Liver (tissue), 9 donors: Measurements from ENCODE around the gene KNOP1. TPM values are rescaled to one million over a fixed set of nuclear protein-coding genes. Genes with fewer than 3 reads are reported as not detected.
A peak's percentile ranks its signal among the peaks of the same experiment; 100 is the strongest.

Source experiments
- DNase-seq: peaks from one replicate; pipeline ENCODE4 v3.0.0-alpha.2; 2017; ENCODE audit warnings: low spot score
- H3K27ac ChIP-seq, 2 donors: one replicate each; pipeline ENCODE4 v1.7.0; 2013; ENCODE audit warnings: inconsistent platforms in 2 of 2, low read length in 2 of 2, control low read depth in 1 of 2, low read depth in 1 of 2, mild to moderate bottlenecking in 1 of 2
- H3K27me3 ChIP-seq, 4 donors: one replicate each; pipeline versions ENCODE4 v1.6.1 to v1.7.0; 2013; ENCODE audit warnings: low read length in 3 of 4, inconsistent platforms in 1 of 4, mild to moderate bottlenecking in 1 of 4, moderate library complexity in 1 of 4; ENCODE audit not compliant: control insufficient read depth in 4 of 4, insufficient read depth in 4 of 4
- H3K36me3 ChIP-seq, 4 donors: one replicate each; pipeline versions ENCODE4 v1.6.1 to v1.7.0; 2013; ENCODE audit warnings: low read length in 3 of 4, mild to moderate bottlenecking in 3 of 4, low read depth in 1 of 4, moderate library complexity in 1 of 4; ENCODE audit not compliant: control insufficient read depth in 4 of 4, insufficient read depth in 3 of 4
- H3K4me1 ChIP-seq, 4 donors: one replicate each; pipeline versions ENCODE4 v1.6.1 to v1.7.0; 2013; ENCODE audit warnings: low read length in 3 of 4, mild to moderate bottlenecking in 3 of 4, moderate library complexity in 1 of 4; ENCODE audit not compliant: control insufficient read depth in 4 of 4, insufficient read depth in 4 of 4
- H3K4me3 ChIP-seq, 3 donors: one replicate each; pipeline versions ENCODE4 v1.6.1 to v1.7.0; 2013; ENCODE audit warnings: low read length in 3 of 3, control low read depth in 1 of 3, low read depth in 1 of 3, mild to moderate bottlenecking in 1 of 3
- H3K9ac ChIP-seq, 2 donors: one replicate each; pipeline ENCODE4 v1.7.0; 2013; ENCODE audit warnings: low read length in 2 of 2, mild to moderate bottlenecking in 2 of 2, moderate library complexity in 2 of 2, control low read depth in 1 of 2, low read depth in 1 of 2
- H3K9me3 ChIP-seq, 4 donors: one replicate each; pipeline versions ENCODE4 v1.6.1 to v1.7.0; 2013; ENCODE audit warnings: low read length in 3 of 4; ENCODE audit not compliant: control insufficient read depth in 4 of 4
- EGR1 ChIP-seq, 2 donors: IDR thresholded peaks; 2 replicates each; pipeline ENCODE4 v1.6.1; 2016 to 2018; ENCODE audit warnings: antibody characterized with exemption in 2 of 2, low read depth in 2 of 2
- FOXA1 ChIP-seq: IDR thresholded peaks from 2 replicates; pipeline ENCODE4 v1.6.1; 2016; ENCODE audit warnings: antibody characterized with exemption
- FOXA2 ChIP-seq: IDR thresholded peaks from 2 replicates; pipeline ENCODE4 v1.6.1; 2016; ENCODE audit warnings: antibody characterized with exemption
- GABPA ChIP-seq, 2 donors: IDR thresholded peaks in 1 of 2; conservative IDR thresholded peaks in 1 of 2; 2 replicates each; pipeline ENCODE4 v1.6.1; 2016; ENCODE audit warnings: antibody characterized with exemption in 2 of 2, mild to moderate bottlenecking in 1 of 2, moderate library complexity in 1 of 2
- HNF4A ChIP-seq, 2 donors: conservative IDR thresholded peaks; 2 replicates each; pipeline ENCODE4 v1.6.1; 2016; ENCODE audit warnings: antibody characterized with exemption in 2 of 2, mild to moderate bottlenecking in 2 of 2
- HNF4G ChIP-seq: IDR thresholded peaks from 2 replicates; pipeline ENCODE4 v1.6.1; 2016; ENCODE audit warnings: antibody characterized with exemption
- JUND ChIP-seq, 2 donors: IDR thresholded peaks; 2 replicates each; pipeline ENCODE4 v1.6.1; 2016; ENCODE audit warnings: antibody characterized with exemption in 2 of 2
- NR2F2 ChIP-seq: IDR thresholded peaks from 2 replicates; pipeline ENCODE4 v1.6.1; 2016; ENCODE audit warnings: antibody characterized with exemption
- RAD21 ChIP-seq, 2 donors: IDR thresholded peaks; 2 replicates each; pipeline ENCODE4 v1.6.1; 2016; ENCODE audit warnings: antibody characterized with exemption in 2 of 2, mild to moderate bottlenecking in 2 of 2
- RXRA ChIP-seq, 2 donors: IDR thresholded peaks; 2 replicates each; pipeline ENCODE4 v1.6.1; 2017 to 2018; ENCODE audit warnings: antibody characterized with exemption in 2 of 2, mild to moderate bottlenecking in 1 of 2
- SP1 ChIP-seq: IDR thresholded peaks from 2 replicates; pipeline ENCODE4 v1.6.1; 2018; ENCODE audit warnings: antibody characterized with exemption, mild to moderate bottlenecking
- TAF1 ChIP-seq: conservative IDR thresholded peaks from 2 replicates; pipeline ENCODE4 v1.6.1; 2016; ENCODE audit warnings: antibody characterized with exemption, mild to moderate bottlenecking
- YY1 ChIP-seq: IDR thresholded peaks from 2 replicates; pipeline ENCODE4 v1.6.1; 2016; ENCODE audit warnings: antibody characterized with exemption, mild to moderate bottlenecking
- WGBS: extraction: QIAGEN DNeasy Blood & Tissue Kit; methylation state at CpG from one replicate; pipeline ENCODE4 v1.1.7; 2013; 5-methylcytosine and 5-hydroxymethylcytosine counted together
- polyA plus RNA-seq, 2 donors: library from polyadenylated mRNA; stranded (reverse) in 1 of 2; unstranded in 1 of 2; fragments of 200-250 nt in 1 of 2; fragments of >200 nt in 1 of 2; fragmentation: Nextera tagmentation in 1 of 2; extraction: Ambion mirVana in 1 of 2; gene quantifications; one replicate each; pipeline versions ENCODE4 v1.2.1 to v1.2.3, GENCODE V29; 2013 to 2015
- total RNA-seq, 2 donors: library from RNA; depleted of rRNA; stranded (reverse); fragments of >200 nt; gene quantifications; one replicate each; pipeline ENCODE4 v1.2.3, GENCODE V29; 2014
- TF ChIP-seq, protein P1 (sequence below): IDR thresholded peaks from 2 replicates; pipeline ENCODE4 v1.6.1; 2016; ENCODE audit warnings: antibody characterized with exemption, mild to moderate bottlenecking
- TF ChIP-seq, protein P2 (sequence below): IDR thresholded peaks from 2 replicates; pipeline ENCODE4 v1.6.1; 2016; ENCODE audit warnings: antibody characterized with exemption
- TF ChIP-seq, protein P3 (sequence below): fragments of 150-350 bp; IDR thresholded peaks from 2 replicates; pipeline ENCODE4 v1.5.1; 2017; ENCODE audit warnings: improper control_type of control experiment, low read depth, low read length; ENCODE audit not compliant: missing input control
- TF ChIP-seq, protein P4 (sequence below): IDR thresholded peaks from 2 replicates; pipeline ENCODE4 v1.6.1; 2016; ENCODE audit warnings: antibody characterized with exemption
- TF ChIP-seq, protein P5 (sequence below): IDR thresholded peaks from 2 replicates; pipeline ENCODE4 v1.6.1; 2016; ENCODE audit warnings: antibody characterized with exemption
- donor health status: healthy.
- donor health status: healthy.
- donor health status: healthy.
- donor health status: healthy.
- donor health status: healthy.

KNOP1 gene
- total and polyA plus RNA-seq, 4 donors: 4.1 to 6.7 (median 5.7) TPM

DNA sequence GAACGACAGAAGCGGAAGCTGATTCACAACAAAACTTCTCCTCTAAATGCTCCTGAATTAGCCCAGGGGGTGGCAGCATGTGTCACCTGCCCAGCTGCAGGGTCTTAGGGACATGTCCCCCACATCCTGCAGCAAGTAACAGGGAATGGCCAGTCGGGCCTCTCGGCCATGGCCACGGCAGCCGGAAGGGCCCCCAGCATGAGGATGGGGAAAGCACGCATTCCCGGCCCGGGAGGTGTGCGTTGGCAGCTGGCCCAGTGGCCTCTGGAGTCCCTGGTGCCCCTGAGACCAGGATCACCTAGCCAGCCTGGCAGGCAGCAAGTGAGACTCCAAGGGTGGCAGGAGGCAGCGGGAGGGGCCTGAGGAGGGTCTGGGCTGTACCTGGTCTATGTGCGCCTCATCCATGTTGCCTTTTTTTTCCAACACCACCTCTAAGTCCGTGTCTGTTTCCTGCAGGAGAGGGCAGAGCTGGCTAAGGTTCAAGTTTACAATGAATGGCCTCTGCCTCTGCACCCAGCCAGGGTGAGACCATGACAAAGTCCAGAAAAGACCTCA is 7.0 kb downstream of the KNOP1 start:
- Histone ChIP-seq H3K4me1 (peaks cover 0 to under 1% (median 0%) of the 10 kb centered on the region in 4 donors), H3K9me3 (no peaks in the 10 kb centered on the region), H3K27ac (no peak overlapping the region), H3K27me3 (no peaks in the 10 kb centered on the region), H3K4me3 (no peak overlapping the region), H3K9ac (no peak overlapping the region), H3K36me3 (peaks cover 4 to 21% (median 8%) of the 10 kb centered on the region in 4 donors)
- TF ChIP-seq TAF1 (no peak), FOXA2 (no peak), RXRA (IDR thresholded peaks at IDR 0.05) (no peak)
- TF ChIP-seq, protein P1, sequence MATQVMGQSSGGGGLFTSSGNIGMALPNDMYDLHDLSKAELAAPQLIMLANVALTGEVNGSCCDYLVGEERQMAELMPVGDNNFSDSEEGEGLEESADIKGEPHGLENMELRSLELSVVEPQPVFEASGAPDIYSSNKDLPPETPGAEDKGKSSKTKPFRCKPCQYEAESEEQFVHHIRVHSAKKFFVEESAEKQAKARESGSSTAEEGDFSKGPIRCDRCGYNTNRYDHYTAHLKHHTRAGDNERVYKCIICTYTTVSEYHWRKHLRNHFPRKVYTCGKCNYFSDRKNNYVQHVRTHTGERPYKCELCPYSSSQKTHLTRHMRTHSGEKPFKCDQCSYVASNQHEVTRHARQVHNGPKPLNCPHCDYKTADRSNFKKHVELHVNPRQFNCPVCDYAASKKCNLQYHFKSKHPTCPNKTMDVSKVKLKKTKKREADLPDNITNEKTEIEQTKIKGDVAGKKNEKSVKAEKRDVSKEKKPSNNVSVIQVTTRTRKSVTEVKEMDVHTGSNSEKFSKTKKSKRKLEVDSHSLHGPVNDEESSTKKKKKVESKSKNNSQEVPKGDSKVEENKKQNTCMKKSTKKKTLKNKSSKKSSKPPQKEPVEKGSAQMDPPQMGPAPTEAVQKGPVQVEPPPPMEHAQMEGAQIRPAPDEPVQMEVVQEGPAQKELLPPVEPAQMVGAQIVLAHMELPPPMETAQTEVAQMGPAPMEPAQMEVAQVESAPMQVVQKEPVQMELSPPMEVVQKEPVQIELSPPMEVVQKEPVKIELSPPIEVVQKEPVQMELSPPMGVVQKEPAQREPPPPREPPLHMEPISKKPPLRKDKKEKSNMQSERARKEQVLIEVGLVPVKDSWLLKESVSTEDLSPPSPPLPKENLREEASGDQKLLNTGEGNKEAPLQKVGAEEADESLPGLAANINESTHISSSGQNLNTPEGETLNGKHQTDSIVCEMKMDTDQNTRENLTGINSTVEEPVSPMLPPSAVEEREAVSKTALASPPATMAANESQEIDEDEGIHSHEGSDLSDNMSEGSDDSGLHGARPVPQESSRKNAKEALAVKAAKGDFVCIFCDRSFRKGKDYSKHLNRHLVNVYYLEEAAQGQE: no peak
- peak; percentile 47 for DNase-seq
- 75% methylated on average over 13 of the region's 13 CpGs for WGBS

DNA sequence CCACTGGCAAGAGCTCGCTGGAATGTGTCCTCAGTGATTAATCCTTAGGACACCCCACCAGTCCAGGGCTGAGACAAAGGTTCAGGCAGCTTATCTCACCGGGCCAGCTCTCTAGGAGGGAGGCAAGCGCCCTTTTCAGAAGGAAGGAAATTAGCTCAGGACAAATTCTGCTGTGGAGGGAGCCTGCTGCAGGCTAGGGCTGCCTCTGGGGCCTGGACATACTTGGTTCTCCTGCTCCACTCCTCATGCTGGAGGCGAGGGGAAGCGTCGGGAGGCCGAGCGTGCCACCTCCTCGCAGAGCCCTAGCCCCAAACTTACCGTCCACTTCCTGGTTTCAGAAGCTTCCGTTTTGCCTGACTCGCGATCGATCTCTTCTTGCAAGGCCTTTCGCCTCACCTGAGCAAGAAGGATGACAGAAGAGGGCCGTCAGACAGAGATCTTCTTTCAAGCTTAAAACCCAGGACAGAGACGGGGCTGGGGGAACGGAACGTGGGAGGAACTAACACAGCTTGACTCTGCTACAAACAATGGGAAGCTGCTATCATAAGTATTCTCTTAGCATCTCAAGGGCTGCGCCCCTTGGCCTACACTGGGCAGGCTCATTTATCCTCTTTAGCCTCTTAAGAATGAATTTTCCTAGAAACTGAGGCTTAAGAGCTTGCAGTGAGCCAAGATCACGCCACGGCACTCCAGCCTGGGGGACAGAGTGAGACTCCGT is 7.7 kb downstream of the KNOP1 start:
- no peak for DNase-seq
- H3K9me3 ChIP-seq: no peaks in the 10 kb centered on the region
- no peak overlapping the region for H3K4me3 ChIP-seq
- no peaks in the 10 kb centered on the region for H3K4me1 ChIP-seq
- TF ChIP-seq FOXA2 (no peak), TAF1 (no peak), EGR1 (IDR thresholded peaks at IDR 0.05; ENCODE audit: low read depth in 2 of 2) (no peak), YY1 (no peak), NR2F2 (no peak), SP1 (no peak), RXRA (IDR thresholded peaks at IDR 0.05) (no peak), HNF4A (conservative IDR thresholded peaks at IDR 0.05) (no peak), RAD21 (IDR thresholded peaks at IDR 0.05) (no peak), JUND (IDR thresholded peaks at IDR 0.05) (no peak), HNF4G (no peak), FOXA1 (no peak), GABPA (IDR thresholded peaks at IDR 0.05 in 1 of 2, conservative IDR thresholded peaks at IDR 0.05 in 1 of 2) (no peak)
- TF ChIP-seq, protein P1: no peak
- TF ChIP-seq, protein P2, sequence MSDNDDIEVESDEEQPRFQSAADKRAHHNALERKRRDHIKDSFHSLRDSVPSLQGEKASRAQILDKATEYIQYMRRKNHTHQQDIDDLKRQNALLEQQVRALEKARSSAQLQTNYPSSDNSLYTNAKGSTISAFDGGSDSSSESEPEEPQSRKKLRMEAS: no peak
- TF ChIP-seq, protein P3, sequence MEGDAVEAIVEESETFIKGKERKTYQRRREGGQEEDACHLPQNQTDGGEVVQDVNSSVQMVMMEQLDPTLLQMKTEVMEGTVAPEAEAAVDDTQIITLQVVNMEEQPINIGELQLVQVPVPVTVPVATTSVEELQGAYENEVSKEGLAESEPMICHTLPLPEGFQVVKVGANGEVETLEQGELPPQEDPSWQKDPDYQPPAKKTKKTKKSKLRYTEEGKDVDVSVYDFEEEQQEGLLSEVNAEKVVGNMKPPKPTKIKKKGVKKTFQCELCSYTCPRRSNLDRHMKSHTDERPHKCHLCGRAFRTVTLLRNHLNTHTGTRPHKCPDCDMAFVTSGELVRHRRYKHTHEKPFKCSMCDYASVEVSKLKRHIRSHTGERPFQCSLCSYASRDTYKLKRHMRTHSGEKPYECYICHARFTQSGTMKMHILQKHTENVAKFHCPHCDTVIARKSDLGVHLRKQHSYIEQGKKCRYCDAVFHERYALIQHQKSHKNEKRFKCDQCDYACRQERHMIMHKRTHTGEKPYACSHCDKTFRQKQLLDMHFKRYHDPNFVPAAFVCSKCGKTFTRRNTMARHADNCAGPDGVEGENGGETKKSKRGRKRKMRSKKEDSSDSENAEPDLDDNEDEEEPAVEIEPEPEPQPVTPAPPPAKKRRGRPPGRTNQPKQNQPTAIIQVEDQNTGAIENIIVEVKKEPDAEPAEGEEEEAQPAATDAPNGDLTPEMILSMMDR: no peak
- TF ChIP-seq, protein P4, sequence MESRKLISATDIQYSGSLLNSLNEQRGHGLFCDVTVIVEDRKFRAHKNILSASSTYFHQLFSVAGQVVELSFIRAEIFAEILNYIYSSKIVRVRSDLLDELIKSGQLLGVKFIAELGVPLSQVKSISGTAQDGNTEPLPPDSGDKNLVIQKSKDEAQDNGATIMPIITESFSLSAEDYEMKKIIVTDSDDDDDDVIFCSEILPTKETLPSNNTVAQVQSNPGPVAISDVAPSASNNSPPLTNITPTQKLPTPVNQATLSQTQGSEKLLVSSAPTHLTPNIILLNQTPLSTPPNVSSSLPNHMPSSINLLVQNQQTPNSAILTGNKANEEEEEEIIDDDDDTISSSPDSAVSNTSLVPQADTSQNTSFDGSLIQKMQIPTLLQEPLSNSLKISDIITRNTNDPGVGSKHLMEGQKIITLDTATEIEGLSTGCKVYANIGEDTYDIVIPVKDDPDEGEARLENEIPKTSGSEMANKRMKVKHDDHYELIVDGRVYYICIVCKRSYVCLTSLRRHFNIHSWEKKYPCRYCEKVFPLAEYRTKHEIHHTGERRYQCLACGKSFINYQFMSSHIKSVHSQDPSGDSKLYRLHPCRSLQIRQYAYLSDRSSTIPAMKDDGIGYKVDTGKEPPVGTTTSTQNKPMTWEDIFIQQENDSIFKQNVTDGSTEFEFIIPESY: no peak
- TF ChIP-seq, protein P5, sequence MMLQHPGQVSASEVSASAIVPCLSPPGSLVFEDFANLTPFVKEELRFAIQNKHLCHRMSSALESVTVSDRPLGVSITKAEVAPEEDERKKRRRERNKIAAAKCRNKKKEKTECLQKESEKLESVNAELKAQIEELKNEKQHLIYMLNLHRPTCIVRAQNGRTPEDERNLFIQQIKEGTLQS: no peak
- H3K9ac ChIP-seq: no peak overlapping the region
- peaks cover 7 to 28% (median 12%) of the 10 kb centered on the region in 4 donors for H3K36me3 ChIP-seq
- H3K27ac ChIP-seq: no peak overlapping the region
- H3K27me3 ChIP-seq: no peaks in the 10 kb centered on the region
- WGBS: 83% methylated on average over 23 of the region's 23 CpGs
